ENCODE data around the gene MAPK1.
A peak's percentile ranks its signal among the peaks of the same experiment; 100 is the strongest.
"Not testable (repeated sequence)": the region's sequence is repeated elsewhere in the genome, so short reads cannot be mapped to it uniquely, and the experiment has no call there.

The MAPK1 gene

DNA sequence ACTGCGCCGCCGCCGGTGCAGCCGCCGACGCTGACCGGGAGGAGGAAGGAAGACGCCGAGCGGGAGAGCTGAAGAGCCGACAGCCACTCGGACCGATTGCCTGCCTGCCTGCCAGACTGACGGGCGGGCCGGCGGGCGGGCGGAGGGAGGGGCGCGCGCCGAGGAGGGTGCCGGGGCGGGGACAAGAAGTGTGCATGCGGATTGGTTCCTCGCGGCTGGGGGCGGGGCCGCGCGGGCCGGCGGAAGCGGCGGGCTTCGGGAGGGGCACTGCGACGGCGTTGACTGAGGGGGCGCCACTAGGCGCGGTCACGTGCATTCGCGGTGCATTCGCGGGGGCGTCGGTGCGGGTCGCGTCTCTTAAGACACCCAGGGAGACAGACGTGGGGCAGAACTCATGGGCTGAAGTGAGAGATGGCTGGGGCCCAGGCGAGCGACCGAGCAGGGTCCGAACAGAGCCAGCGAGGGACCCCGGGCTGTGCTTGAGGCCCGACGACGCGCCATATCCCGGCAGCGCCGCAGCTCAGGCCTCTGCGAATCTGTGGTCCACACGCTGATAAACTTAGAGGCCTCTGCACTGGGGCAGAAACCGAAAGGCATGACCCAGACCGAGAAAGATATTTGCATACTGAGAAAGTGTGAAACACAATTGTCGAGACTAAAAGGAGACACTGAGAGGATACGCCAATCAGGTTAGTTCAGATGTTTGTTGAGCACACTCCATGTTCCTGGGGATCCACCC is at the start of gene MAPK1:
Gene MAPK1 (minus strand): TSS at position 118 of the 739 bp plus-strand sequence. CDS start 205 bp downstream, outside the sequence.
- peak; percentile 92 for DNase-seq

DNA sequence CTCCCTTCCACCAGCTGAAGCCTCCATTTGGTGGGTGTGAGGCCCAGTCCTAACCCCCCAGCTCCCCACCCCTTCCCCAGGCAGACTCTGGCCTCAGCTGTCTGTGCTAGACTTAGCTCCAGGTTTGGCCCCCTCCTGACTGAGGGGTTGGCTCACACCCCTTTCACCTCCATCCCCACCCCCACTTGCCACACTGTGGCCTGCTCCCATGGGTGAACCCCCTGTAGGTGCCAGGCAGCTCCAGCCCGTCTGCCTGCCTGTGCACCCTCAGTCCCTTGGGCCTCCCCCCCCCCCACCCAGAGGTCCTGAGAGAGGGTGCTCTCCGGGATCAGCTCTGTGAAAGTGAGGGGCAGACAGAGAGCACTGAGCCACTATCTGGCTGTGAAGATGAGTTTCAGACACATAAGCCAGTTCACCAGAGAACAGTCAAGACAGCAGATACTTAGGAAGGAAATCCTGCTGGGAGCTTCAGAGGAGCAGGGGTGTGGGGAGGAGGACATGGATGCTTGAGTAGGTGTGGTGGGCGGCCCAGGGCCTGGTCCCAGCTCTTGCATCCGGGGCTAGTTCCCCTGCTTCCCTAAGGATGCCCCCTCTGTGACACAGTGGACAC is 49.0 kb upstream of the MAPK1 start:
- DNase-seq = no peak

DNA sequence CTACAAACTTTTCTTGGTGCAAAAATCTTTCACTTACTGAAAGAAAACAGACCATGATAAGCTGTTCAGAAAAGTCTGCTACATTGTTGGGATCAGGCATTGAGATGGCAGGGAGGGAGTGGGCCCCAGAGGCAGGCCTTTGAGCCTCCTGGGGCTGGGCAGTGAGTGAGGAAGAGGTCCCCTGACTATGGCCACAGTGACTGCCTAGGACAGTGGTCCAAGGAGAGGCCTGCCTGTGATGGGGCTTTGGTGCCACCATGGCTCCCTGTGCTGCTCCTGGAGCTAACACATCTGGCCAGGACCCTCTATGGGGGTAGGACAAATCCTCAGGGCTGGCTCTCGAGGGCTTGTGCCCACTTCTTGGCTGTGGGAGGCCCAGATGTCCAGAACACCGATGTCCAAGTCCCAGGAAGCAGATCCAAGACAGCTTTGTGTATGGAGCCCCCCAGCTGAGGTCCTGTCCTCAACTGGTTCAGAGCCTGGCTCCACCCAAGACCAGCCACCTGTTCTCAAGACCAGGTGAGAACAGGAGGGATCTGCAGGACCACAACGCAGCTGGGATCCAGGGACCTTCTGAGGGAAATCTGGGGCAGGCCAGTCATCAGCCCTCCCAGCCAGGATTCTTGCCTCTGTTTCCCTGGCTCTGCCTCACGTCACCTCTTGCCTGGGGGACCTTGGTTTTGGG is 48.3 kb upstream of the MAPK1 start:
- DNase-seq = no peak

DNA sequence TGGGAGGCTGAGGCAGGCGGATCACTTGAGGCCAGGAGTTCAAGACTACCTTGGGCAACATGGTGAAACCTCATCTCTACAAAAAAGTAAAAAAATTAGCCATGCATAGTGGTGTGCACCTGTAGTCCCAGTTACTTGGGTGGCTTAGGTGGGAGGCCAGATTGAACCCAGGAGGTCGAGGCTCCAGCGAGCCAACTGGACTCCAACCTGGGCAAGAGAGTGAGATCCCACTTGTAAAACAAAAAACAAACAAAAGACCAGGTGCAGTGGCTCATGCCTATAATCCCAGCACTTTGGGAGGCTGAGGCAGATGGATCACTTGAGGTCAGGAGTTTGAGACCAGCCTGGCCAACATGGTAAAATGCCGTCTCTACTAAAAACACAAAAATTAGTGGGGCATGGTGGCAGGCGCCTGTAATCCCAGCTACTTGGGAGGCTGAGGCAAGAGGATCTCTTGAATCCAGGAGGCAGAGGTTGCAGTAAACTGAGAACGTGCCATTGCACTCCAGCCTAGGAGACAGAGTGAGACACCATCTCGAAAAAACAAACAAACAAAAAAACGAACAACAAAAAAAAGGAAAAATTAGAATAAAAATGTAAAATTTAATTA is 46.7 kb upstream of the MAPK1 start:
- not testable (repeated sequence) for DNase-seq

- DNase-seq = not testable (repeated sequence)
Observed at GRCh38 chr22:21910367-21910766, 42.9 kb upstream of the MAPK1 start.

DNA sequence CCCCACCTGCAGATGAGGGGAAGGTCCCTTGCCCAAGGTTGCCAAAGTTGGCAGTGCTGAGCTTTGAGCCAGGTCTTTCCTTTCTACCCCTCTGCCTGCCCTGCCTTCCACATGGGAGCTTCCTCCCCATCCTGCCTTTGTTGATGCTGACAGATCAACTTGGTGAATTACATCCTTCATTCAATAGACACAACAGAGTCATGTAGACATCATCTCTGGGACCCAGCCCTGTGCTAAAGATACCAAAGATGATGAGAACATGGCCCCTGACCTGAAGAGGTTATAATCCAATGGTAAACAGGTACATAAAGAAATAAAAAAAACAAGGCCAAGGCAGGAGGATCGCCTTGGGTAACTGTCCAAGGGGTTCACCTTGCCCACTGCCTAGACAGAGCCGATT is 42.4 kb upstream of the MAPK1 start:
- DNase-seq = no peak

GRCh38 chr22:21907638-21908522 is 40.4 kb upstream of the MAPK1 start:
- DNase-seq = no peak

DNA sequence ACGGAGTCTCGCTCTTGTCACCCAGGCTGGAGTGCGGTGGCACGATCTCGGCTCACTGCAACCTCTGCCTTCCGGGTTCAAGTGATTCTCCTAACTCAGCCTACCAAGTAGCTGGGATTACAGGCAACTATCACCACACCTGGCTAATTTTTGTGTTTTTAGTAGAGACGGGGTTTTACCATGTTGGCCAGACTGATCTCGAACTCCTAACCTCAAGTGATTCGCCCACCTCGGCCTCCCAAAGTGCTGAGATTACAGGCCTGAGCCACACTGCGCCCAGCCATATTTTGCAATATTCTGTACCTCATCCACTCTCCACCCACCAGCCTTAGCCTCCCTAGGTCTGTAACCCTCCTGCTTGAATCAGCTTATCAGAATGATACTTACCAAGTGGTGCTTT is 37.8 kb upstream of the MAPK1 start:
- DNase-seq = not testable (repeated sequence)

- no peak for DNase-seq
Observed at GRCh38 chr22:21904250-21904789, 36.9 kb upstream of the MAPK1 start.

DNA sequence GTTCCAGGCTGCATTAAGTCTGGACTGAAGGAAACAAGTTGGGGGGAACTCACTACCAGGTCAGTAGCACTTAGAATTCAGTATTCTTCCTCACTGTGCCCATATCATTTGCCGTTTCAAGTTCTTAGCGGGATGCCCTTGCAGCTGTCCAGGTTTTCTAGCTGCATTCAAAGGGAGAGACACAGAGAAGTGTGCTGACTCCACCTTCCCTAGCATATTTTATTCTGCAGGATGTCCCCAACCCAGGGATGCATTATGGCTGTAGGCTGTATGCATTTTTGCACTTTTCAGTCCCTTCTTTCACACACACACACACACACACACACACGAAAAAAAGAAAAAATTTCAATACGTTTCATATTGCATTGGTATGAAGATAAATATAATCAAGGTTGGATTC is 35.8 kb upstream of the MAPK1 start:
- DNase-seq = no peak

DNA sequence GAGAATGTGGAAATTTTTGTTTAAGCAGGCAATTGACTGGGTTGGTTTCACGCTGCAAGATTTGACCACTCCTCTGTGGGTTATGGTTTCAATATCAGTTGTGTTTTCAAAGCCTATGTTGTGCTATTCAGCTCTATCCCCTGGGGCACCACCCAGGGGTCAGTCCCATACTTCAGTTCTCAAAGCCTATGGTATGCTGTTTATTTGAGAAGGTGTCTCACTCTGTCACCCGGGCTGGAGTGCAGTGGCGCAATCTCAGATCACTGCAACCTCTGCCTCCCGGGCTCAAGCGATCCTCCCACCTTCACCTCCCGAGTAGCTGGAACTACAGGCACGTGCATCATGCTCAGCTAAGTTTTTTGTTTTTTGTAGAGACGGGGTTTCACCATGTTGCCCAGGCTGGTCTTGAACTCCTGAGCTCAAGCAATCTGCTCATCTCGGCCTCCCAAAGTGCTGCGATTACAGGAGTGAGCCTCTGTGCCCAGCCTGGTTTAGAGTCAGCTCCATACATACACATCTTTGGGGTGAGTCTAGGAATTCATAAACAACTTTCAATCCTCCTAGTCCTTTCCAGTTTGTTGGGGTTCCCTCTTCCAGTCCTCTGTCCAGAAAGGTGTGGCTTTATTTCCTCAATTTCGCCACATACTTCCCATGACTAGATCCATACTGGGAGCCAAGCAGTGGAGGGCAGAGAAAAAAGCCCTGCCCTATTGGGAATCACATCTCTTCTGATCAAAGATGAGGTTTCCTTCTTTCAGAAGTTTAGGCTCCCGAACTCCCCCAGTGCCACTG is 35.0 kb upstream of the MAPK1 start:
- no peak for DNase-seq

GRCh38 chr22:21898354-21898896 is 31.0 kb upstream of the MAPK1 start:
- DNase-seq = no peak

DNA sequence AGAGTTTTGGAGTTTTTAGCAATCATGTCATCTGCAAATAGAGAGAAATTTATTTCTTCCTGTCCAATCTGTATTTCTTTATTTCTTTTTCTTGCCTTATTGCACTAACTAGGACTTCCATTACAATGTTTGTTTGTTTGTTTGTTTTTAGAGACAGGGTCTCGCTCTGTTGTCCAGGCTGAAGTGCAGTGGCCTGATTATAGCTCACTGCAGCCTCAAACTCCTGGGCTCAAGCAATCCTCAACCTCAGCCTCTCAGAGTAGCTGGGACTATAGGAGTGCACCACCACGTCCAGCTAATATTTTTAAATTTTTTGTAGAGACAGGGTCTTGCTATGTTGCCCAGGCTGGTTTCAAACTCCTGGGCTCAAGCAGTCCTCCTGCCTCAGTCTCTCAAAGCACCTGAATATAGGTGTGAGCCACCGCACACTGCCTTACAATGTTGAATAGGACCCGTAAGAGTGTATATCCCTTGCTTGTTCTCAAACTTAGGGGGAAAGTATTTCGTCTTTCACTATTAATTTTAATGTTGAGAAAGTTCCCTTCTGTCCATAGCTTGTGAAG is 29.6 kb upstream of the MAPK1 start:
- no peak for DNase-seq

GRCh38 chr22:21896275-21896674 is 28.8 kb upstream of the MAPK1 start:
- DNase-seq = not testable (repeated sequence)

DNA sequence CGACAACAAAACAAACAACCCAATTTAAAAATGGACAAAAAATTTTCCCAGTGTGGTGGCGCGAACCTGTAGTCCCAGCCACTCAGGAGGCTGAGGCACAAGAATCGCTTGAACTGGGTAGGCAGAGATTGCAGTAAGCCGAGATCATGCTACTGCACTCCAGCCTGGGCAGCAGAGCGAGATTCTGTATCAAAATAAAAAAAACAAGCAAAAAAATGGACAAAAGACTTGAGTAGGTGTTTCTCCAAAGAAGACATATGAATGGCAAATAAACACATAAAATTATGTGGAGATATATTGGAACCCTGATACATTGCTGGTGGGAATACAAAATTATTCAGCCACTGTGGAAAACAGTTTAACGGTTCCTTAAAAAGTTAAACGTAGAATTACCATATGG is 27.4 kb upstream of the MAPK1 start:
- no peak for DNase-seq

- no peak for DNase-seq
Observed at GRCh38 chr22:21889251-21889990, 22.0 kb upstream of the MAPK1 start.

DNA sequence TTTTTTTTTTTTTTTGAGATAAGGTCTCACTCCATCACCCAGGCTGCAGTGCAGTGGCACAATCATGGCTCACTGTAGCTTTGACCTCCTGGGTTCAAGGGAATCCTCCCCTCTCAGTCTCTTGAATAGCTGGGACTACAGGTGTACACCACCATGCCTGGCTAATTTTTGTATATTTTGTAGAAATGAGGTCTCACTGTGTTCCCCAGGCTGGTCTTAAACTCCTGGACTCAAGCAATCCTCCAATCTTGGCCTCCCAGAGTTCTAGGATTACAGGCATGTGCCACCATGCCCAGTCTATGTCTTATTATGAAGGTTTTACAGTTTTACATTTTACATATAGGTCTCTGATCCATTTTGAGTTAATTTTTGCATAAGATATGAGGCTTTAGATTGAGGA is 20.4 kb upstream of the MAPK1 start:
- no peak for DNase-seq

- not testable (repeated sequence) for DNase-seq
Observed at GRCh38 chr22:21883930-21884329, 16.5 kb upstream of the MAPK1 start.

DNA sequence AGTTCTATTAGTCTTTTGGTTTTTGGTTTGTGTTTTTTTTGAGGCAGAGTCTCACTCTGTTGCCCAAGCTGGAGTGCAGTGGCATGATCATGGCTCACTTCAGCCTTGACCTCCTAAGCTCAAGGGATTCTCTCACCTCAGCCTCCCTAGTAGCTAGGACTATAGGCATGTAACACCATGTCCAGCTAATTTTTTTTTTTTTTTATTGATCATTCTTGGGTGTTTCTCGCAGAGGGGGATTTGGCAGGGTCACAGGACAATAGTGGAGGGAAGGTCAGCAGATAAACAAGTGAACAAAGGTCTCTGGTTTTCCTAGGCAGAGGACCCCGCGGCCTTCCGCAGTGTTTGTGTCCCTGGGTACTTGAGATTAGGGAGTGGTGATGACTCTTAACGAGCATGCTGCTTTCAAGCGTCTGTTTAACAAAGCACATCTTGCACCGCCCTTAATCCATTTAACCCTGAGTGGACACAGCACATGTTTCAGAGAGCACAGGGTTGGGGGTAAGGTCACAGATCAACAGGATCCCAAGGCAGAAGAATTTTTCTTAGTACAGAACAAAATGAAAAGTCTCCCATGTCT is 15.4 kb upstream of the MAPK1 start:
- DNase-seq = not testable (repeated sequence)

Data from NCI-H2227 treated with DMSO at 0.1 percent for 48 hours (cell line).